HG03103 (cell line): ENCODE data around the gene CDC27.
"Not testable (repeated sequence)": the region's sequence is repeated elsewhere in the genome, so short reads cannot be mapped to it uniquely, and the experiment has no call there.

ENCODE experiments used
- ATAC-seq: cut with Tn5 transposase; IDR thresholded peaks from one replicate; pipeline ENCODE4 v1.9.1; 2021; ENCODE audit warnings: low read depth; ENCODE audit not compliant: unreplicated experiment

The CDC27 gene

GRCh38 chr17:47220531-47220999 is 31.5 kb upstream of the CDC27 start:
- no peak for ATAC-seq

- no peak for ATAC-seq
These were observed 30.8 kb upstream of the CDC27 start for GRCh38 chr17:47219621-47220475.

- ATAC-seq = no peak
These were observed 29.9 kb upstream of the CDC27 start for GRCh38 chr17:47218896-47219430.

GRCh38 chr17:47217279-47217678 is 28.2 kb upstream of the CDC27 start:
- ATAC-seq = not testable (repeated sequence)

GRCh38 chr17:47216821-47217220 is 27.7 kb upstream of the CDC27 start:
- ATAC-seq = not testable (repeated sequence)

- no peak for ATAC-seq
These were observed 25.8 kb upstream of the CDC27 start for GRCh38 chr17:47214931-47215330.

GRCh38 chr17:47213540-47213939 is 24.4 kb upstream of the CDC27 start:
- ATAC-seq = no peak

GRCh38 chr17:47212458-47212857 is 23.4 kb upstream of the CDC27 start:
- ATAC-seq = no peak

- no peak for ATAC-seq
These were observed 21.7 kb upstream of the CDC27 start for GRCh38 chr17:47210779-47211178.

GRCh38 chr17:47210105-47210504 is 21.0 kb upstream of the CDC27 start:
- ATAC-seq = no peak

GRCh38 chr17:47209499-47209898 is 20.4 kb upstream of the CDC27 start:
- ATAC-seq = no peak

GRCh38 chr17:47208744-47209488 is 19.8 kb upstream of the CDC27 start, which contains the start of gene MYL4:
Gene MYL4 (plus strand): TSS chr17:47209348. CDS start chr17:47209423, 75 bp downstream.
- no peak for ATAC-seq

- no peak for ATAC-seq
These were observed 18.3 kb upstream of the CDC27 start for GRCh38 chr17:47207143-47208067.

- no peak for ATAC-seq
These were observed 16.4 kb upstream of the CDC27 start for GRCh38 chr17:47205419-47205963.

GRCh38 chr17:47204722-47205418 is 15.8 kb upstream of the CDC27 start:
- no peak for ATAC-seq

GRCh38 chr17:47203984-47204721 is 15.1 kb upstream of the CDC27 start:
- ATAC-seq = no peak

GRCh38 chr17:47201166-47201565 is 12.1 kb upstream of the CDC27 start:
- no peak for ATAC-seq

- no peak for ATAC-seq
These were observed 11.2 kb upstream of the CDC27 start for GRCh38 chr17:47200325-47200664.
